NCI-H2081 treated with DMSO at 0.1 percent for 48 hours (cell line): ENCODE data around the gene UBL4B.

Experiments used
- DNase-seq: peaks from one replicate; lab custom pipeline; 2025; lab: John Stamatoyannopoulos, UW

Gene UBL4B

DNA sequence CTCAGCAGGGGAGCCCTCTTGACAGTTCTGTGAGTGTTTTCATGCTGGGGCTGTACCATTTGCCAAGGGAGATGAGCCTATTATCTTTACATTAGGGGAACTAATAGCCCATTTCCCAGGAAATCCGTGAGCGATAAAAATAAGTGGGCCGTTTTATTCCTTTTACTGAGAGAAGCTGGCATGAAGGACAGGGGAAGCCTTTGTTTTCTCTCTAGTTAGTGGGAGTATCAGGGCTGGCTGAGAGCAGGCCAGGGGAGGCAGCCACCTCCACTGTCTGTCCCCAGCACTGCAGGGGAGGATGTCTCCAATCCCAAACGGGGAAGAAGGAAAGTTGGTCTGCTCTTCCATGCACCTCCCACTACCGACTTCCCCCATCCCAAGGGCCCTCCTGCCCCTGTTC lies 2.5 kb downstream of the UBL4B start:
- no peak for DNase-seq

DNA sequence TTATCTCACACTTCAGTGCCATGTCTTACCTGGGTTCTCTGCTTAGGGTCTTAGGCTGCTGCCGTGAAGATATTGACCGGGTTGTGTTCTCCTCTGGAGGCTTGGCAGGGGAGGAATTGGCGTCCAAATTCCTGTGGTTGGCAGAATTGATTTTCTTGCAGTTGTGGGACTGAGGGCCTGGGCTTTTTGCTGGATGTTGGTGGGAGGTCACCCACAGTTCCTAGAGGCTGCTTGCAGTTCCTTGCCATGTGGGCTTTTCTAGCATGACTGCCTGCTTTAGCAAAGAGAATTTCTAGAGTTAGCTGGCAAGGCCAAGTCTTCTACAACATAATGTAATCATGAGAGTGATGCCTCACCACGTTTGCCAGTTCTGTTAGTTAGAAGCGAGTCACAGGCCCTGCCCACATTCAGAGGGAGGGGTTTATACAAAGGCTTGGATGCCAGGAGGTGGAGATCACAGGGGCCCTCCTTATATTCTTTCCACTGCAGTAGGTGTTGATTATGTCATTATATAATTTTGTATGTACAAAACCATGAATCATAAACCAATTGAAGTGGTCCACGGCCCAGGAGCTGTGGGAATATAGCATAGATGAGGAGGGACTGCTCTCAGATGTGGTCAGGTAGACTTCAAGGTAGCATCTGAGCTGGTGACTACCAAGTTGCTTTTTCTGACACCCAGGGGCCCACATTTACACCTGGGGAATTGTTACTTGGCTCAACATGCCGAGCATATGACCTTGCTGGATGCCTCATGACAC lies 6.6 kb downstream of the UBL4B start:
- no peak for DNase-seq

DNA sequence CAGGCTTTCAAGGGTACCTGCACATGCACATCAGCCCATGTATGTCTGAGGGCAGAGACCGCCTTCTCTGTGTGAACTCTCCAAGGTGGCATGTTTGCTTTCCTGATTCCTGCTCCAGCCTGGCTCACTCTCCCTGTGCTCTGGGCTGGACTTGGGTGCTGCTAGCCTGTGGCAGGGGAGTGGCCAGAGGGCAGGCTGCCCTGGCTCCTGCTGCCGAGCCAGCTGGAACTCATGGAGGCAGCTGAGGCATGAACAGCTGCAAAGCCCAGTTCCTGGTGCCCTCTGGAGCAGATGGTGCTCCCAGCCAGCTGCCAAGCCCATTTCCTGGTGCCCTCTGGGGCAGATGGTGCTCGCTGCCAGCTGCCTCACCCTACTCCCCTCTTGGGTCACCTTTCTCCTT lies 7.6 kb downstream of the UBL4B start:
- DNase-seq, result no peak

DNA sequence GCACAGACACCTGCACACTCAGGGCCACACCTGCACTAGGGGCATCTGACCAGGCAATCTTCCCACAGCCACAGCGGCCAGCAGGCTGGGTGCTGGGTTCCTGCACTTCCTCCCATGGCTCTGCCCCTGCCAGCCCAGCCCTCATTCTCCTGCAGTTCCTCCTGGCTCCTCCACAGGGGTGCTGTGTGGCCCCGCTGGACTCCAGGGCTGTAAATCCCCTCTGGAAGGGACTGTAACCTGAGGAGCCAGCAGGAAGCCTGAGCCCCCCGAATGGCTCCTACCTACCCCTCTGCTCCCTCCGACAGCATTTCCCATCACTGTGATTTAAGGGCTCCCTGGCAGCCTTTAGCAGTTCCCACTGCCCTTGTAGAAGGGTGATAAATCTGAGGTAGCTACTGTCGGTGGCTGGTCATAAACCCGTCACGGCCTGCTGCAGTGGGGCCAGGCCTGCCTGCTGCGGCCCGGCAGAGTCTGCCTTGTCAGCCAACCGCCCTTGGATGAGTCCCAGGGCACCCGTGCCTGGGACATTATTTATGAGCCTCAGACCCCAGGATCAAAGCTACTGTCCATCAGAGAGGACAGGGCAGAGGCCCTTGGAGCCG lies 8.8 kb downstream of the UBL4B start:
- DNase-seq, result no peak

DNA sequence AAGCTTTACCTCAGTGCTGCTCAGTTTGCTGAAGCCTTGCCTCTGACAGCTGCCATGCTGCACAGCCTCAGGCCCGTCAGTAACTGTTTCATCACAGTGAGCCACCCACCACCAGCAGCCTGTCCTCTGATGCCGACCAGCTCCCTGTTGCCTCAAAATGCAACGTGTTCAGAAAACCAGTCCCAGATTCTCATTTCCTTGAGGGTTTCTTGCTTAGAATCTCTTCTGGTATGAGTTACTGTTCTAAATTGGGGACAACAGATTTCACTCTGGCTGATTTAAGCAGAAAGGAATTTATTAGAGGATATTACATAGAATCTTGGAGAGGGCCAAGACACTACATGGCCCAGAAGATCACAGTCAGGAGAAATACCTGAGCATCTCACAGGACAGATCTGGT lies 11.0 kb downstream of the UBL4B start:
- DNase-seq, result no peak

DNA sequence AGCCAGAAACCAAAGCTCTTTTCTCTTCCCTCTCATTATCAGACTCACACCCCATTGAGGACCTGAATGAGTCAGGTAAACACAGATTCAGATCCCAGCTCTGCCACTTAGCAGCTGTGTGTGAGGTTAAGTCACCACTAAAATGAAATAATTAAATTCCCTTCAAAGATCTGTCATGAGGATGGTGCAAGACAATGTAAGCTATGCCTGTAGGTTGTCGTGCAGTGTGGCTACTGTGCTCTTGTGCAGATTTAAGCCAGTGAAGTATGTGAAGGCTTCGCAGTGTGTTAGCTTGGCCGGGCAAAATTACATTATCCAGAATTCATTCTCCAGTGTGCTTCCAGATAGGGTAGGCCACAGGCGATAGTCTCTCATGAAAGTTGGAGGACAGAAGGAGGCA lies 13.6 kb downstream of the UBL4B start:
- DNase-seq, result no peak

DNA sequence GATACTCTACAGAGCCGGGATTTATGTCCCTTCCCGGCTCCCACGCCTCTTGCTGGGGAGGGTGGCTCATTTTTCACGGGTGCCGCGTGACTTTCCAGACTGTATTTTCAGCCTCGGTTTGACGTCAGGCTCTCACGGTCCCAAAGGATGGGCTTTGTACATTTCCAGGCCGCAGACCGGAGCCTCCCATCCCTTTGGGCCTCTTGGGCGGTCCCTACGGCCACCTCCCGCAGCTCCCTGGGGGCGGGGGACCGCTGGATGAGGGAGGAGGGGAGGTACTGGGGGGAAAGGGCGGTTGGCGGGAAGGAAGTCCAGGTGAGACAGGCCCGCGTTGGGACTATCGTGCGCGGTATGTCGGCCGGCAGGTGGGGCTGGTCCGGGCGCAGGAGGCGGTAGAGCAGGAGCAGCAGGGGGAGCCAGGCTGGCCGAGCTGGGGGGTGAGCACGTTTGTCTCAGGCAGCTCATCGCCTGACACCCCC lies 17.9 kb downstream of the UBL4B start:
- DNase-seq, result no peak

DNA sequence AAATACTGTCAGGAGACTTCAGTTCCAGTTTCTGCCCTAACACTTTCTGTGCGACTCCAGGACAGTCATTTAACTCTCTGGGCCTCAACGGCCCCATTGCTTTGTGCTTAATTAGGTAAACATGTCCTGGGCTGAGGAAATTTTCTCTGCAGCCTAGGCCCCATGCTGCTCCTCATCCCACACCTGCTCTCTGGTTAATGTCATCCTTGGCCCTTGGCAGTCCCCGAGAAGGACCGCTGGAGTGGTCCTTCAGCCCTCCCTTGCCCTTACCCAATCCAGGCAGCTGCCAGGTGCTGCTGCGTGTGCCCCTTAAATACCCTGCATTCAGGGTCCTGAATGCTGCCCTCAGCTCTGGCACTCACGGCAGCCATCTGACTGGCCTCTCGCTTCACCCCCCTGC lies 18.7 kb downstream of the UBL4B start:
- DNase-seq, result no peak

DNA sequence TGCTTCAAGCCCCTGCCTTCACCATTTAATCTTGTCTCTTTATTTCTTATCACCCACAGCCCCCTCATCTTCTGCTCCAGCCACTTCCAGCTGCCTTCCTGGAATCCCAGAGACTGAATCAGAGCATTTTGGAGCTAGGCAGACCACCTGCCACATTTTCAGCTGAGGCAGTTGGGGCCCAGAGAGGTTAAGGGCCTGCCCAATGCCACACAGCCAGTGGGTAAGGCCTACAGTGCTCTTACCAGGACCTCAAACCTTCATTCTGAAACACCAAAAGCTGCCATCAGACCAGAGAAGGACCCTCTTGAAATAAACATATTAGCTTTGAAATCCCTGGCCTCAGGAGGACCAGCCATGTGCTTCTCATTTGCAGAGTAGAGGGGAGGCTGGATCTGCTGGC lies 20.4 kb downstream of the UBL4B start:
- no peak for DNase-seq

DNA sequence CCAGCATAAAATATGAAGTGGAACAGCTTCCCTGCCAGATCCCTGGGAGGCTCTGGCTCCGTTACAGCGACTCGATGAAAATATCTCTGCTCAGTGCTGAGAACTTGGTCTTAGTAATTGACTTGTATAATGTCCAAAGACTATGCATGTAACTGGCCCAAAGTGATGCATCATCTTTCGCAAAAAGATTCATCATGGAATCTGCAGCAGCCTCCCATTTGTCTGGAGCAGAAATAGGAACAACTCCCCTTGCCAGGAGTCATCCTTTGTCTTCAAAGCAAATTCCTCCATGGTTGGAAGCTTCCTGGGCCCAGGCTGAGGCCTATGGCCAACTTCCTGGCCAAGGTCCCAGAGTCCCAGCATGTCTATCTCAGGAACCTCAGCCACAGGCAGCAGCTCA lies 21.2 kb downstream of the UBL4B start:
- no peak for DNase-seq

DNA sequence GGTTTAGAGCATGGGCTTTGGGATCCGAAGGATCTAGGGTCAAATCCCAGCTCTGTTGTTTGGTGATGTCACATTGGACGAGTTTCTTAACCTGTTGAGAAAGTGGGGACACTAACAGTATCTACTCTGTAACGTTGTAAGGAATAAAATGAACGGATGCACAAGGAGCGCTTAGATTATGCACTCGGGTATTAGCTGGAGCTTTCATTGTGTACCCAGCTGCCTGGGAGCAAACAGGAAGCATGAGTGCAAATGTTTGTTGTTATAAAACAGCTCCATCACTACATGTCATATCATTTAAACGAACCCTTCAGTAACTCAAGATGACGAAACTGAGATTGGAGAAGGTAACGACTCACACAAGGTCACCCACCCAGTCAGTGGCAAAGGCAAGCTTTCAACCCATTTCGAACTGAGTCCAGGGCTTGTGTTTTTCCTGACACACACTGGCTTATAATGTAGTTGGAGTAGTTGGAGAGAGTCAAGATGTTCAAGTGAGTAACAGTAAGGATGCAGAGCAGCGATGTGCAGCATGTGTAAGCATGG lies 21.9 kb downstream of the UBL4B start:
- DNase-seq, result peak; percentile 53

DNA sequence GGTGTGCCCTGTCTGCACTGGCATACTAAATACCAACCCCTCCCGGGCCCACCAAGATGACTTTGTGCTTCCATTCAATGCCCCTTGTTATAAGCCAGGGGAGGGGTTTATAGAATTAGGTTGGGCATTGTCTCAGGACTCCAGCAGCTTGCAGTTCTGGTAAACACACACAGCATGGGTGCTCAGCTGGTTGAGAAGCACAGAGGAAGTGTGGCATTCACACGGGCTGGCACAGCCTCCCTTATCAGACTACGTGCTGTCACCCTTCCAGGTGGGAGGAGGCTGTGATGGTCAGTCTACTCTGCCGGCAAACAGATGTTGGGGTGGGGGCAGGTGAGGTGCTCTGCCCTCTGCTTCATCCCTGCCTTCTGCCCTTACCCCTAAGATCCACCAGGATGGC lies 23.0 kb downstream of the UBL4B start:
- peak; percentile 69 for DNase-seq

DNA sequence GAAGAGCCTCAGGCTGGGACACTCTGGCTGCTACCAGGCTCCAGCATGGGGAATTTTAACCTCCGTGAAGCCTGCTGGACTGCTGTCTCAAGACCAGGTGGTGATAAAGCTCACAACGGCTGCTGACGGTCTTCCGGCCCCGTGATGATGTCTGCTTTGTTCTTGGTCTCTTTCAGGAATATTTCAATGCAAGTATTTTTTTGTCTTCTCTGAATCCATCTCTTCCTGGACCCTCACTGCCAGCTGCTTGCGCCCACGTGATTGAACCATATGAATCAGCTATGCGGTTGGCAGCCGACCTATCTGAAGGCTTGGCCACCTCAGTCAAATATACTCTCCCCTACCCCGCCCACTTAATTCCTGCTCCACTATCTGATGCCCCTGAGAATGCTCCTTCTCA lies 23.4 kb downstream of the UBL4B start:
- no peak for DNase-seq

DNA sequence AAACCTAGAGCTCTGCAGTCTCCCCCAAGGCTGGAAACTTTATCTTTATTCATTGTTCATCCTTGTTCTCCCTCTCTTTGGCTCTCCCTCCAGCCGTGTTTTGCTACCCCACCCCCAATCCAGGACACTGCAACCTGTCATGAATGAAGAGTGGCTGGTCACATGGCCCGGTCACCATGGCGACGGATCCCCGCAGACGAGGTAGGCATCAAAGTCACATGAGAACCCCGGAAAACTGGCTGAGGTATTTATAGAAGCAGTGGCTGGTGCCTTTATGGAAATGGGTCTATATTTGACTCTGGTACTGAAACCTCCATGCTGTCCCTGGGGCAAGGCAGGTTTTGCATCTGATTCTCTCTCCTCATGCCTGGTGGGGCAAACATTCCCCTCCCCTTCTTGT lies 24.7 kb downstream of the UBL4B start:
- DNase-seq, result peak; percentile 39

DNA sequence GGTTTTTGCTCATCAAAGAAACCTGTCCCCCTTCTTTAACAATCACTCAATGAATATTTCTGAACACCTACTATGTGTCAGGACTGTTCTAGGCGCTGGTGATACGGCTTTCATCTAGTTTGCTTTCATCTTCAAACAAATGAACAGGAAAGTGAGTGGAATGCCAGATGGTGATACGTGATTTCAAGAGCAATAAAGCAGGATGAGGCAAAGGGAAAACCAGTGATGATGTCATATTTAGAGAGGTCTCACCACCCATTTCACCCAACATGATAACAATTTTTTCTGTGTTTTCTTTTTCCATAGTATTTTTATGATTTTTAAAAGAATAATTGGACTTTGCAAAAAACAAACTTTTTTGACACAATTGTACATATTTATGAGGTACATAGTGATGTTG lies 26.7 kb downstream of the UBL4B start:
- no peak for DNase-seq

DNA sequence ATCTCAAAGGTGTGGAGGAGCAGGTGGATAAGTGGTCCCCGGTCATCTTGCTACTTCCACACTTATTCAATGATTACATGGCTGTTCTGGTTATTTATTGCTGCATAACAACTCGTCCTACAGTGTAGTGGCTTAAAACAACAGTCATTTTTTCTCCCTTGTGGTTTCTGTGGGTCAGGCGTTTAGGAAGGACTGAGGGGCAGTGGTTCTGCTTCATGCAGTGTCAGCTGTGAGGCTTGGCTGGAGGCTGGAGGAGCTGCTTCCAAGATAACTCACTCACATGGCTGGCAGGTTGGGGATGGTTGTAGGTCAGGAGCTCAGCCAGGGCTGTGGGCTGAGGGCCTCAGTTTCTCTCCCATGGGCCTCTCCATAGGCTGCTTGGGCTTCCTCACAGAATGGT lies 32.1 kb downstream of the UBL4B start:
- no peak for DNase-seq

DNA sequence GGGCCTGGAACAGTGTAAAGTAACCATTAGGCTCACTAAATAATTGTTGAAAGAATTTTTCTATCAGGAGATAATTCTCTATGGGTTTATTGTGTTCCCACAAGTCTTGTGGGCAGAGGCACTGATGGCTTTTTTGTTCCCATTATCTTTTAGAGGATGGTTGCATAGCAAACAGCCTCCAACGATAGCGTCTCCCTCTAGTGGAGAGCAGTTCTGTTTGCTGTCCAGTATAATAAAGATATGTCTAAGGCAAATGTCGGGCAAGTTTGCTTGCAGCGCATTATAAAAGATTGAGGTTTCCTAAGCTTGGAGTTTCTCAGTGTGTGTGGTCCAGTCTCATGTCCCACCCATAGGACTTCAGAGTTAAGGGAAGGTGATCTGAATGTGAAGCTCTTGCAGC lies 36.7 kb downstream of the UBL4B start:
- no peak for DNase-seq

DNA sequence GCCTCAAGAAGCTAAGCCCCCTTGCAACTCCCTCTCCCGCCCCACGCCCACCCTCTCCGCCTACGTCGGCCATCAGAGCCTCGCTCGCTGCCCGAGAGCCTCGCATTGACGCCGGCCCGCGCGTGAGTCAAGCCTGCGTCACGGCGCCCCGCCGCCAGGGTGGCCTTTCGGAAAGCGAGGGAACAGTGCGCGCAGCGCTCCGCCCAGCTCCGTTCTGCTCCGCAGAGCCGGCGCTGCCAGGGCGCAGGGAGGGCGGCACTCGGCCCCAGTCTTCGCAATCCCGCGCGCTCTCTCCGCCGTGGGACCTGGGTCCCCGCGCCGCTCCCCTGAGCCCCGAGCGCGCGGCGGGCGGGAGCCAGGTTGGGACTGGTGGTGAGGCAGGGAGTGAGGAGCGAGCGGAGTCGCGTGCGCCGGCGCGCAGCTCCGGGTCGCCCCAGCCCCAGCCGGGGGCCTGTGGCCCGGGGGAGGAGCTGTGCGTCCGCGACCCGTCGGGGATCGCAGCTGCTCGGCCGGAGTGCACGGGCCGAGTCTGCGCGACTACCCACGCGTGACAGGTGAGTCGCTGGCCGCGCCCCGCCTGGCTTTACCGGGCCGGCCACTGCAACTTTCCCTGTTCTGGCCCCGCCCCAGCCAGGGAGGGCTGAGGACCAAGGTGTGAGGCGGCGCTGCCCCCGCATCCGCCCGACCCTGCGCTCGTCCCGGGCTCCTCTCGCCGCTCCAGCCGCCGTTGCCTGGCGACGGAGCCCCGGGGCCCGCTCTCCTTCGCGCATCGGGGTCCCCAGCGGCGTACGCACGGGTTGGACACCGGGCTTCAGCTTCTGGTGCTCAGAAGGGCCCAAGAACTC lies 38.3 kb downstream of the UBL4B start, which contains the start of gene SLC6A17:
Gene SLC6A17, plus strand, starts transcription at position 165 of the 845 bp plus-strand sequence. CDS start 16,436 bp downstream, outside the sequence.
- no peak for DNase-seq

DNA sequence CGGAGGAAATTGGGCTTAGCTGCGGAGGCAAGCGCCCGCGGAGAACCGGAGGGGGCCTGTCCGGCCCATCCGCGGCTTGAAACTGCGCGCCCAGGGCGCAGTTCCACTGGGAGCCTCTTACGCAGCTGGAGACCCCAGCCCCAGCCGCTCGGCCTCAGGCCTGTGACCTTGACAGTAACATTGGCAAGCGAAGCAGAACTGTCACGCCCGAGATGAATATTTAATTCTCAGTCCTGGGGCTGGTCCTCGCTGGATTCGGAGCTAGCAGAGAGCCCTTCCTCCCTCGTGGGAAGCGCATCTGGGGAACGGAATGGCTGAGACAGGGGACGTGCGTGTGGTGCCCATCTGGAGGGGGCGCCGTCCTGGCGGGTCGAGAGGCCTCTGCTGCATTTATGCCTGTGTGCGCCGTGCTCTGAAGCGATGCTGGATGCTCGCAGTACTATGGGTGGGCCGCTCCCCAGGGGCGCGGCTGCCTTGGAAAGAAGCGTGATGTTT lies 39.0 kb downstream of the UBL4B start:
- DNase-seq, result no peak

DNA sequence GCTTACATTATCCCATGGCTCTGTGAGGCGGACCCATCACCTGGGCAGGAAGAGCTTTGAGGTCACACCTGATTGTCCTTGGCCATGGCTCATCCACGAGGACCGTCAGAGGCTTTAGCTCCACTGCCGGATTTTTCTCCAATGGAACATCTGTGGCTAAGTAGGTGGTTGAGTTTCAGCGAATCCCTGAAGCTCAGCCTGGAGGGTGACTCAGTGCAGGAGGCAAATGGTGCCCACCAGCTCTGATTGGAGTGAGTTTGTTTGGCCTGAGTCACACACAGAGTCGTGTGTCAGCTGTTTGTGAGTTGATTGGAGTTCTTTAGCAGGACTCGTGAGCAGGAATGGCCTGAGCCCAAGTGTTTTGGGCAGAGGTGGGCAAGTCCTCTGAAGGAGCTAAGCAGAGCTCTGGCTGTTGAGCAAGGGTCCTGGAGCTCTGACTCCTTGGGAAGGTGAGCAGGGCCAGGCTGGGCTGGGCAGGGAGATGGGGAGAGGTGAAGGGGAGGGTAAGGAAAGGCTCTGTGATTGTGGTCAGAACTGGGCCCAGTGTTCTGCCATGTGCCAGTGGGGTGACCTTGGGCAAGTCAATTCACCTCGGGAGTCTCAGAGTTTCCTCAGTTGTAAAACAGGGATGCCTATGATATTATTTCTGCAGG lies 40.0 kb downstream of the UBL4B start:
- no peak for DNase-seq

DNA sequence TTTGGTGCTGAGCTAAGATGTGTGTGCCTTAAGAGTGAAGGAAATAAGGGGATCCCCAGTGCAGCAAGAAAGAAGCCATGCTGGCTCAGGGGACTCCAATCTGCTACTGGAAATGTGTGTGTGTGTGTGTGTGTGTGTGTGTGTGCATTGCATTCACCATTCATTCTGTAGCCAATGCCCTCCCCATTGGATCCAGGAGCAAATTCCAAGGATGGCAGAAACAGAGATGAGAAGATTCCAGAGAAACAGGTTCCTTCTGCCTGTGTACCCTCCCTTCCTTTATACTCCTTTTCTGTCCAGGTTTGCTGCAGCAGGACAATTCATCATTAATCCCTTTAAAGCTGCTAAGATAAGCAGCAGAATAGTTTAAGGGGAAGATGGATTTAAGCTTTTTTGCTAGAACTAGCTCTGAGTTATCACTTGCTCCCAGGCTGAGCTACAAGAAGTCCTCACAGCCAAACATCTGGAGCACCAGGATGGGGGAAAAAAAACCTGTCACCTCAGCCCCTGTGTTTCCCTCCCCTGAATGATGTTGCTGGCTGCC lies 41.2 kb downstream of the UBL4B start:
- DNase-seq, result no peak
